Effector memory CD4-positive, alpha-beta T cell (primary cell): ENCODE results near the gene KRTAP2-1.
"Not testable (repeated sequence)": the region's sequence is repeated elsewhere in the genome, so short reads cannot be mapped to it uniquely, and the experiment has no call there.

Experiments used
- DNase-seq, 3 donors: peaks; one replicate each; pipeline ENCODE4 v3.0.0-alpha.2; 2020
- H3K27ac ChIP-seq: 2 replicates; pipeline ENCODE4 v1.7.0; 2013; ENCODE audit warnings: mild to moderate bottlenecking, low read length, moderate library complexity; ENCODE audit not compliant: insufficient read depth, poor library complexity, severe bottlenecking
- H3K27me3 ChIP-seq: replicated peaks from 2 replicates; pipeline ENCODE4 v1.7.0; 2013; ENCODE audit warnings: mild to moderate bottlenecking, low read length; ENCODE audit not compliant: insufficient read depth, control insufficient read depth, poor library complexity, severe bottlenecking
- H3K36me3 ChIP-seq: 2 replicates; pipeline ENCODE4 v1.7.0; 2013; ENCODE audit warnings: mild to moderate bottlenecking, low read length, moderate library complexity; ENCODE audit not compliant: control insufficient read depth, insufficient read depth
- H3K4me1 ChIP-seq: 2 replicates; pipeline ENCODE4 v1.7.0; 2013; ENCODE audit warnings: low read length, mild to moderate bottlenecking; ENCODE audit not compliant: control insufficient read depth, insufficient read depth, poor library complexity, severe bottlenecking
- H3K4me3 ChIP-seq: 2 replicates; pipeline ENCODE4 v1.7.0; 2013; ENCODE audit warnings: low read length, low read depth, mild to moderate bottlenecking; ENCODE audit not compliant: insufficient read depth, poor library complexity, severe bottlenecking
- H3K9me3 ChIP-seq: 2 replicates; pipeline ENCODE4 v1.7.0; 2013; ENCODE audit warnings: mild to moderate bottlenecking, low read length, moderate library complexity; ENCODE audit not compliant: control insufficient read depth

The KRTAP2-1 gene

GRCh38 chr17:41037853-41038350, 9.2 kb downstream of the KRTAP2-1 start:
- no peaks in the 10 kb centered on the region for H3K9me3 ChIP-seq
- H3K27me3 ChIP-seq: no peaks in the 10 kb centered on the region
- H3K27ac ChIP-seq: no peak overlapping the region
- no peak for DNase-seq
- no peaks in the 10 kb centered on the region for H3K36me3 ChIP-seq
- no peak overlapping the region for H3K4me3 ChIP-seq
- H3K4me1 ChIP-seq: no peaks in the 10 kb centered on the region

DNA sequence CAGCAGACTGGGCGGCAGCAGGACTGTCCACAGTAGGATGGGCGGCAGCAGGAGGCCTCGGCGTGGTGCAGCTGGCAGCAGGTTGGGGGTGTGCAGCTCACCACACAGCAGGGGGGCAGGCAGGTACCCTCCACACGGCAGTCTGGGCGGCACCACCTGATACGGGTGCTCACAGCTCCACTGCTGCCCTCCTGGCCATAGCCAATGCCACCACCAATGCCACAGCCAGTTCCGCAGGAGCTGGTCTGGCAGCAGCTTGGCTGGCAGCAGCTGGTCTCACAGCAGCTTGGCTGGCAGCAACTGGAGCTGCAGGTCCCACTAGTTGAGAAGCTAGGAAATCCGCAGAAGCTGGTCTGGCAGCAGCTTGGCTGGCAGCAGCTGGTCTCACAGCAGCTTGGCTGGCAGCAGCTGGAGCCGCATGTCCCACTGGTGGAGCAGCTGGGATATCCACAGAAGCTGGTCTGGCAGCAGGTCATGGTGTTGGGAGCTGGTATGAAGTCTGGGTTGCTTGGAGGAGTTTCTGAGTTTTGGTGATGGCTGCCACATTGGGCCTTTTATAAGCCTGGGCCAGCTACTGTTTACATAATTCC, 12.7 kb downstream of the KRTAP2-1 start, which contains the start of gene KRTAP1-3:
Gene KRTAP1-3 (minus strand): TSS at position 529 of the 590 bp plus-strand sequence. CDS start 53 bp downstream, at position 476.
- H3K27ac ChIP-seq, H3K9me3 ChIP-seq, H3K36me3 ChIP-seq, H3K4me1 ChIP-seq, H3K4me3 ChIP-seq, DNase-seq, H3K27me3 ChIP-seq: not testable (repeated sequence)

DNA sequence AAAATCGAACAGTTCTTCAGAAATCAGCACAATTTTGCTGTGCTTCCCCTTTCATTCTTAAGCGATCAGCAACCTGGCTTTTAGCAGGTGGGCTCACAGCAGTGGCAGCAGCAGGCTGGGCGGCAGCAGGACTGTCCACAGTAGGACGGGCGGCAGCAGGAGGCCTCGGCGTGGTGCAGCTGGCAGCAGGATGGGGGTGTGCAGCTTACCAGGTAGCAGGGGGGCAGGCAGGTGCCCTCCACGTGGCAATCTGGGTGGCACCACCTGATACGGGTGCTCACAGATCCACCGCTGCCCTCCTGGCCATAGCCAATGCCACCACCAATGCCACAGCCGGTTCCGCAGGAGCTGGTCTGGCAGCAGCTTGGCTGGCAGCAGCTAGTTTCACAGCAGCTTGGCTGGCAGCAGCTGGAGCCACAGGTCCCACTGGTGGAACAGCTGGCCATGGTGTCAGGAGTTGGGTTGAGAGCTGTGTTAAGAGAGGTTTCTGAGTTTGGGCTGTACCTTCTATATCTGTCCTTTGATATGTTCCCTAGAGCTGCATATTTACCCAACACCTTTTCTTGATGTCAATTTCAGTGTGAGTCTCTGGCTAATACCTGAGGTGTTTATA, 17.4 kb downstream of the KRTAP2-1 start, which contains the start of gene KRTAP1-4:
Gene KRTAP1-4 (minus strand): TSS at position 563 of the 613 bp plus-strand sequence. CDS start 117 bp downstream, at position 446.
- no peaks in the 10 kb centered on the region for H3K9me3 ChIP-seq
- no peak within 1 kb of the TSS for H3K27ac ChIP-seq
- DNase-seq: no peak
- no peaks in the 10 kb centered on the region for H3K27me3 ChIP-seq
- H3K36me3 ChIP-seq: no peaks in the 10 kb centered on the region
- no peak within 1 kb of the TSS for H3K4me3 ChIP-seq
- no peaks in the 10 kb centered on the region for H3K4me1 ChIP-seq

DNA sequence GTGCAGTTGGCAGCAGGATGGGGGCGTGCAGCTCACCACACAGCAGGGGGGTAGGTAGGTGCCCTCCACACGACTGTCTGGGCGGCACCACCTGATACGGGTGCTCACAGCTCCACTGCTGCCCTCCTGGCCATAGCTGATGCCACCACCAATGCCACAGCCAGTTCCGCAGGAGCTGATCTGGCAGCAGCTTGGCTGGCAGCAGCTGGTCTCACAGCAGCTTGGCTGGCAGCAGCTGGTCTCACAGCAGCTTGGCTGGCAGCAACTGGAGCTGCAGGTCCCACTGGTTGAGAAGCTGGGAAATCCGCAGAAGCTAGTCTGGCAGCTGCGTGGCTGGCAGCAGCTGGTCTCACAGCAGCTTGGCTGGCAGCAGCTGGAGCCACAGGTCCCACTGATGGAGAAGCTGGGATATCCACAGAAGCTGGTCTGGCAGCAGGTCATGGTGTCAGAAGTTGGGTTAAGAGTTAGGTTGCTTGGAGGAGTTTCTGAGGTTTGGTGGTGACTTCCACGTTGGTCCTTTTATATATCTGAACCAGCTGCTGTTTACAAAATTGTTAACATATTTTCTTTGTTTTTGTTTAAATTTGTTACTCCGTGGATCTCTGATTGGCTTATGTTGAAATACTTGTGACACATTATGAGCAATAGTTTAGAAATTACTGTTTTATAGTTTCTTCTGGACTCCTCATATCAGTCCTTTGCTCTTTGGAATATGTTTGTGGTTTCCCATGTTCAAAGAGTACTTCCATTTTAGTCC, 20.2 kb downstream of the KRTAP2-1 start, which contains the start of gene KRTAP1-5:
Gene KRTAP1-5 (minus strand): TSS at position 494 of the 757 bp plus-strand sequence. CDS start 53 bp downstream, at position 441.
- Histone ChIP-seq H3K4me3 (no peak within 1 kb of the TSS), H3K36me3 (no peaks in the 10 kb centered on the region), H3K27me3 (no peaks in the 10 kb centered on the region), H3K27ac (no peak within 1 kb of the TSS), H3K4me1 (no peaks in the 10 kb centered on the region), H3K9me3 (no peaks in the 10 kb centered on the region)
- DNase-seq: no peak

- H3K4me1 ChIP-seq: no peaks in the 10 kb centered on the region
These were observed 22.4 kb downstream of the KRTAP2-1 start for GRCh38 chr17:41024697-41025096.

GRCh38 chr17:41020336-41020735, 26.8 kb downstream of the KRTAP2-1 start:
- Histone ChIP-seq H3K27ac (no peak overlapping the region), H3K36me3 (no peaks in the 10 kb centered on the region), H3K4me1 (no peaks in the 10 kb centered on the region), H3K27me3 (no peaks in the 10 kb centered on the region), H3K4me3 (no peak overlapping the region), H3K9me3 (no peaks in the 10 kb centered on the region)
- no peak for DNase-seq

More at GRCh38 chr17:41024697-41025096, 22.4 kb downstream of the KRTAP2-1 start:
- no peak for DNase-seq
- no peaks in the 10 kb centered on the region for H3K9me3 ChIP-seq
- no peaks in the 10 kb centered on the region for H3K36me3 ChIP-seq
- H3K27me3 ChIP-seq: no peaks in the 10 kb centered on the region
- no peak overlapping the region for H3K27ac ChIP-seq
- no peak overlapping the region for H3K4me3 ChIP-seq

- no peak overlapping the region for H3K27ac ChIP-seq
- H3K4me3 ChIP-seq: no peak overlapping the region
- no peaks in the 10 kb centered on the region for H3K4me1 ChIP-seq
- H3K9me3 ChIP-seq: no peaks in the 10 kb centered on the region
- no peaks in the 10 kb centered on the region for H3K27me3 ChIP-seq
- DNase-seq: no peak
- no peaks in the 10 kb centered on the region for H3K36me3 ChIP-seq
These were observed 27.7 kb downstream of the KRTAP2-1 start for GRCh38 chr17:41019415-41019814.

DNA sequence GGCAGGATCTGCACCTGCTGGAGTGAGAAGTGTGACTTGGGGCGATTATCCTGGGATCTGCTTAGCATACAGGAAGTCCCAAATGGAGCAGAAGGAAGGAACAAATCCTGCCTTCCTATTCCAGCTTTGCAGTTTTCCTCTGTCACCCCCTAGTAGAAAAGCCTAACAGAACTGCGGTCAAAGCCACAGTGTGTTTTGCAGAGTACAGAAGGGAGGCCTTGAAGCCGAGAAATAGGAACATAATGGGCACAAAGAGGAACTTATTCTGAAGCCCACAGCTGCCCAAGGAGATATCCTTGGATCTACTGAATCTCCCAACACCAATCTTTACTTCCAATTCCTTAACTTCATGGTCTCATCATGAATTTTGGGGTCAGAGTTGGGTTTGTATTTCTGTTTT, 28.6 kb downstream of the KRTAP2-1 start:
- no peaks in the 10 kb centered on the region for H3K9me3 ChIP-seq
- no peaks in the 10 kb centered on the region for H3K36me3 ChIP-seq
- H3K27me3 ChIP-seq: no peaks in the 10 kb centered on the region
- no peak for DNase-seq
- H3K4me3 ChIP-seq: no peak overlapping the region
- no peak overlapping the region for H3K27ac ChIP-seq
- no peaks in the 10 kb centered on the region for H3K4me1 ChIP-seq

GRCh38 chr17:41016578-41017215, 30.4 kb downstream of the KRTAP2-1 start:
- H3K4me3 ChIP-seq: no peak overlapping the region

More at GRCh38 chr17:41016578-41017215, 30.4 kb downstream of the KRTAP2-1 start:
- Histone ChIP-seq H3K4me1 (no peaks in the 10 kb centered on the region), H3K36me3 (no peaks in the 10 kb centered on the region), H3K27ac (no peak overlapping the region), H3K27me3 (no peaks in the 10 kb centered on the region), H3K9me3 (no peaks in the 10 kb centered on the region)
- no peak for DNase-seq
